Endodermal cell (in vitro differentiated cells): ENCODE data around the gene ANKRD44. TPM values are rescaled to one million over a fixed set of nuclear protein-coding genes. Genes with fewer than 3 reads are reported as not detected.

Experiments
- DNase-seq: peaks from one replicate; pipeline ENCODE4 v3.0.0-alpha.2; 2017
- H3K27ac ChIP-seq: 2 replicates; pipeline ENCODE4 v1.5.1; 2013; ENCODE audit warnings: mild to moderate bottlenecking, low read depth, low read length, moderate library complexity
- H3K27me3 ChIP-seq: 2 replicates; pipeline ENCODE4 v1.6.1; 2013; ENCODE audit warnings: mild to moderate bottlenecking, low read length, moderate library complexity; ENCODE audit not compliant: insufficient read depth, control insufficient read depth, poor library complexity, severe bottlenecking
- H3K36me3 ChIP-seq: 2 replicates; pipeline ENCODE4 v1.7.0; 2013; ENCODE audit warnings: mild to moderate bottlenecking, low read length, moderate library complexity; ENCODE audit not compliant: control insufficient read depth, insufficient read depth
- H3K4me1 ChIP-seq: one replicate; pipeline ENCODE4 v1.7.0; 2013; ENCODE audit warnings: low read length; ENCODE audit not compliant: control insufficient read depth, insufficient read depth
- H3K4me3 ChIP-seq: 2 replicates; pipeline ENCODE4 v1.5.1; 2013; ENCODE audit warnings: mild to moderate bottlenecking, low read length, moderate library complexity
- H3K9ac ChIP-seq: 2 replicates; pipeline ENCODE4 v1.6.1; 2013; ENCODE audit warnings: mild to moderate bottlenecking, low read length, moderate library complexity; ENCODE audit not compliant: poor library complexity, severe bottlenecking; ENCODE audit errors: extremely low read depth
- H3K9me3 ChIP-seq: 2 replicates; pipeline ENCODE4 v1.6.1; 2013; ENCODE audit warnings: mild to moderate bottlenecking, low read length, moderate library complexity; ENCODE audit not compliant: control insufficient read depth
- H3K27ac Mint-ChIP-seq: 2 replicates; pipeline ENCODE4 v1.8.0; 2020; ENCODE audit warnings: mixed read lengths
- H3K27me3 Mint-ChIP-seq: 2 replicates; pipeline ENCODE4 v1.8.0; 2021; ENCODE audit warnings: mild to moderate bottlenecking, mixed read lengths; ENCODE audit not compliant: insufficient read depth
- H3K36me3 Mint-ChIP-seq: 2 replicates; pipeline ENCODE4 v1.8.0; 2020; ENCODE audit warnings: low read depth, mixed read lengths
- H3K4me1 Mint-ChIP-seq: 2 replicates; pipeline ENCODE4 v1.8.0; 2020; ENCODE audit warnings: mixed read lengths
- H3K4me3 Mint-ChIP-seq: 2 replicates; pipeline ENCODE4 v1.8.0; 2020; ENCODE audit warnings: mild to moderate bottlenecking, moderate library complexity, mixed read lengths
- H3K9me3 Mint-ChIP-seq: 2 replicates; pipeline ENCODE4 v1.8.0; 2020; ENCODE audit warnings: mild to moderate bottlenecking, mixed read lengths
- WGBS, 2 experiments: methylation state at CpG; one replicate each; pipeline versions ENCODE4 v1.1.5 to v1.1.7; 2013; ENCODE audit warnings: missing lambda C conversion rate in 2 of 2, mixed read lengths in 1 of 2; ENCODE audit not compliant: insufficient coverage in 1 of 2, insufficient read length in 1 of 2; 5-methylcytosine and 5-hydroxymethylcytosine counted together
- total RNA-seq, 2 donors: library from RNA; stranded (reverse); fragmentation: NEBNext Ultra II Directional in 1 of 2; extraction: Animal tissue kit (Norgen Biotek cat#: 25700) in 1 of 2; gene quantifications; 2 replicates in 1 of 2; 3 replicates in 1 of 2; pipeline ENCODE4 v1.2.1, GENCODE V29; 2021
- TF ChIP-seq, protein P1 (sequence below): fragments of 200-600 bp; sonication (generic); conservative IDR thresholded peaks from 2 replicates; pipeline ENCODE4 v1.5.0; 2021; ENCODE audit warnings: antibody characterized with exemption, mild to moderate bottlenecking

The ANKRD44 gene
- total RNA-seq, 2 donors from 2014 or later, result 6.2 to 10.6 TPM

GRCh38 chr2:197130318-197130717 lies 180.3 kb downstream of the ANKRD44 start:
- no peak overlapping the region for H3K27ac Mint-ChIP-seq
- TF ChIP-seq, protein P1, sequence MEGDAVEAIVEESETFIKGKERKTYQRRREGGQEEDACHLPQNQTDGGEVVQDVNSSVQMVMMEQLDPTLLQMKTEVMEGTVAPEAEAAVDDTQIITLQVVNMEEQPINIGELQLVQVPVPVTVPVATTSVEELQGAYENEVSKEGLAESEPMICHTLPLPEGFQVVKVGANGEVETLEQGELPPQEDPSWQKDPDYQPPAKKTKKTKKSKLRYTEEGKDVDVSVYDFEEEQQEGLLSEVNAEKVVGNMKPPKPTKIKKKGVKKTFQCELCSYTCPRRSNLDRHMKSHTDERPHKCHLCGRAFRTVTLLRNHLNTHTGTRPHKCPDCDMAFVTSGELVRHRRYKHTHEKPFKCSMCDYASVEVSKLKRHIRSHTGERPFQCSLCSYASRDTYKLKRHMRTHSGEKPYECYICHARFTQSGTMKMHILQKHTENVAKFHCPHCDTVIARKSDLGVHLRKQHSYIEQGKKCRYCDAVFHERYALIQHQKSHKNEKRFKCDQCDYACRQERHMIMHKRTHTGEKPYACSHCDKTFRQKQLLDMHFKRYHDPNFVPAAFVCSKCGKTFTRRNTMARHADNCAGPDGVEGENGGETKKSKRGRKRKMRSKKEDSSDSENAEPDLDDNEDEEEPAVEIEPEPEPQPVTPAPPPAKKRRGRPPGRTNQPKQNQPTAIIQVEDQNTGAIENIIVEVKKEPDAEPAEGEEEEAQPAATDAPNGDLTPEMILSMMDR, result no peak
- H3K4me3 Mint-ChIP-seq, result no peak overlapping the region
- Histone ChIP-seq H3K27me3 (no peaks in the 10 kb centered on the region), H3K36me3 (no peaks in the 10 kb centered on the region), H3K27ac (no peak overlapping the region), H3K4me1 (no peaks in the 10 kb centered on the region), H3K9ac (no peak overlapping the region), H3K9me3 (peaks cover 6% of the 10 kb centered on the region), H3K4me3 (no peak overlapping the region)
- DNase-seq, result no peak
- H3K36me3 Mint-ChIP-seq, result no peaks in the 10 kb centered on the region
- WGBS, 2 experiments, result 94 to 95% methylated on average over 5 to 6 of the region's 6 CpGs
- H3K9me3 Mint-ChIP-seq, result peaks cover 6% of the 10 kb centered on the region
- no peaks in the 10 kb centered on the region for H3K27me3 Mint-ChIP-seq
- peaks cover 8% of the 10 kb centered on the region for H3K4me1 Mint-ChIP-seq

DNA sequence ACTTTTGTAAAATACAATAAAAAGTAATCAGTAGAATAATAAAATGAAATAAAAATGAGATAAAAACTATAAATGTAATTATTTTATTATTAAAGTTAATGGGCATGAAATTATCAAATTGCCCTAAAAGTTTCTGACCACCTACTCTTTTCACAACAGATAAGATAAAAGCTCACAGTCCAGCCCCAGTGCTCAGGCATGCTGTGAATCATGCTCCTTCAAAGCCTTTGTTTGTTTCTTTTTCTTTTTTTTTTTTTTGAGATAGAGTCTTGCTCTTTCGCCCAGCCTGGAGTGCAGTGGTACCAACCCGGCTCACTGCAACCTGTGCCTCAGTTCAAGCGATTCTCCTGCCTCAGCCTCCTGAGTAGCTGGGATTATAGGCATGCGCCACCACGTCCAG lies 181.7 kb downstream of the ANKRD44 start:
- H3K4me1 Mint-ChIP-seq, result peaks cover 6% of the 10 kb centered on the region
- 67 to 88% methylated on average over 4 to 5 of the region's 5 CpGs for WGBS, 2 experiments

DNA sequence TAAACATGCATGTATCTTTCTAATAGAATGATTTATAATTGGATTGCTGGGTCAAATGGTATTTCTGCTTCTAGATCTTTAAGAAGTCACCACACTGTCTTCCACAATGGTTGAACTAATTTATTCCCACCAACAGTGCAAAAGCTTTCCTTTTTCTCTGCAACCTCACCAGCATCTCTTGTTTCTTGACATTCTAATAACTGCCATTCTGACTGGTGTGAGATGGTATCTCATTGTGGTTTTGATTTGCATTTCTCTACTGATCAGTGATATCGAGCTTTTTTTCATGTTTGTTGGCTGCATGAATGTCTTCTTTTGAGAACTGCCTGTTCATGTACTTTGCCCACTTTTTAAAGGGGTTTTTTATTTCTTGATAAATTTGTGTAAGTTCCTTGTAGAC lies 182.5 kb downstream of the ANKRD44 start:
- peaks cover 6% of the 10 kb centered on the region for H3K4me1 Mint-ChIP-seq
- H3K27me3 ChIP-seq, result no peaks in the 10 kb centered on the region
- no peak overlapping the region for H3K27ac ChIP-seq
- no peaks in the 10 kb centered on the region for H3K36me3 Mint-ChIP-seq
- H3K9me3 ChIP-seq, result peaks cover 6% of the 10 kb centered on the region
- no peak overlapping the region for H3K27ac Mint-ChIP-seq
- 86 to 91% methylated on average over 1 of the region's 1 CpG for WGBS, 2 experiments
- TF ChIP-seq, protein P1, result no peak
- DNase-seq, result no peak
- no peaks in the 10 kb centered on the region for H3K27me3 Mint-ChIP-seq
- no peaks in the 10 kb centered on the region for H3K4me1 ChIP-seq
- H3K36me3 ChIP-seq, result no peaks in the 10 kb centered on the region
- no peak overlapping the region for H3K4me3 Mint-ChIP-seq
- H3K4me3 ChIP-seq, result no peak overlapping the region
- peaks cover 6% of the 10 kb centered on the region for H3K9me3 Mint-ChIP-seq
- no peak overlapping the region for H3K9ac ChIP-seq

More for the DNA sequence above, 181.7 kb downstream of the ANKRD44 start:
- TF ChIP-seq, protein P1, result no peak
- H3K4me3 ChIP-seq, result no peak overlapping the region
- Mint-ChIP-seq H3K27me3 (no peaks in the 10 kb centered on the region), H3K9me3 (peaks cover 6% of the 10 kb centered on the region), H3K36me3 (no peaks in the 10 kb centered on the region), H3K4me3 (no peak overlapping the region), H3K27ac (no peak overlapping the region)
- H3K9me3 ChIP-seq, result peaks cover 6% of the 10 kb centered on the region
- no peak overlapping the region for H3K27ac ChIP-seq
- no peaks in the 10 kb centered on the region for H3K36me3 ChIP-seq
- H3K4me1 ChIP-seq, result no peaks in the 10 kb centered on the region
- DNase-seq, result no peak
- no peak overlapping the region for H3K9ac ChIP-seq
- H3K27me3 ChIP-seq, result no peaks in the 10 kb centered on the region
